HG02885 (cell line): Measurements from ENCODE around the gene TTC3.
A peak's percentile ranks its signal among the peaks of the same experiment; 100 is the strongest.
"Not testable (repeated sequence)": the region's sequence is repeated elsewhere in the genome, so short reads cannot be mapped to it uniquely, and the experiment has no call there.

Experiments
- ATAC-seq: cut with Tn5 transposase; IDR thresholded peaks from one replicate; pipeline ENCODE4 v1.9.1; 2021; ENCODE audit warnings: mild to moderate bottlenecking; ENCODE audit not compliant: unreplicated experiment, poor library complexity

Gene TTC3

GRCh38 chr21:37220433-37220980, 147.5 kb downstream of the TTC3 start:
- peak; percentile 40 for ATAC-seq

GRCh38 chr21:37220981-37221664, 148.1 kb downstream of the TTC3 start:
- ATAC-seq = peak; percentile 89

- not testable (repeated sequence) for ATAC-seq
These were observed 149.2 kb downstream of the TTC3 start for GRCh38 chr21:37222248-37222647.

- ATAC-seq = no peak
These were observed 150.8 kb downstream of the TTC3 start for GRCh38 chr21:37223804-37224345.

GRCh38 chr21:37224861-37225839, 152.1 kb downstream of the TTC3 start:
- no peak for ATAC-seq

GRCh38 chr21:37226041-37226920, 153.2 kb downstream of the TTC3 start:
- ATAC-seq = no peak

- ATAC-seq = no peak
These were observed 154.3 kb downstream of the TTC3 start for GRCh38 chr21:37227071-37228002.

GRCh38 chr21:37228003-37228400, 154.9 kb downstream of the TTC3 start:
- no peak for ATAC-seq

- no peak for ATAC-seq
These were observed 157.7 kb downstream of the TTC3 start for GRCh38 chr21:37230632-37231248.

GRCh38 chr21:37231249-37231645, 158.2 kb downstream of the TTC3 start:
- no peak for ATAC-seq

GRCh38 chr21:37231671-37232070, 158.6 kb downstream of the TTC3 start:
- ATAC-seq = peak; percentile 7

GRCh38 chr21:37232274-37233018, 159.4 kb downstream of the TTC3 start:
- ATAC-seq = peak; percentile 82

GRCh38 chr21:37233551-37234146, 160.6 kb downstream of the TTC3 start:
- no peak for ATAC-seq

GRCh38 chr21:37237346-37237745, 164.3 kb downstream of the TTC3 start:
- no peak for ATAC-seq

- ATAC-seq = no peak
These were observed 164.7 kb downstream of the TTC3 start for GRCh38 chr21:37237764-37238163.

- ATAC-seq = no peak
These were observed 167.9 kb downstream of the TTC3 start for GRCh38 chr21:37240978-37241377.

- ATAC-seq = no peak
These were observed 168.4 kb downstream of the TTC3 start for GRCh38 chr21:37241426-37241825.
